ENCODE results near the gene GREB1L.

GREB1L gene

DNA sequence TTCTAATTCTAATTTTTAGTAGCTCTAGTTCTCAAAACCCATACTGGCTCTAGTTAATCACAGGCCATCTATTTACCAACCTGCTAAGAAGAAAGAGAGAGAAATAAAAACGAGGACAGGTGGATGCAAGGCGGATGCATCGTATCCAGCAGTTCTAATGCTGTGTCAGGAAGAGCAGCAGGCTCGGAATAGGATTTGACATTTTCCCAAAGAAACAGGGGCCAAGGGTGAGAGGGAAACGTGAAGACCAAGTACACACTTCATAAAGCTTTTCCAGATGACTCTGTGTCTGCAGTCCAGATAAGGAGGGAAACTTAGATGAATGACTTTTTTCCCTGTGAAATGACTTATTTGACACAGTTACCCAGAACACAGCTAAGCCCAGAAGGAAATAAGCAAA is 241.0 kb downstream of the GREB1L start:
- Histone ChIP-seq H3K9ac (ENCODE audit: low read length) (no peak overlapping the region), H3K27ac (ENCODE audit: low read depth, low read length) (no peak overlapping the region), H3K4me1 (ENCODE audit: control insufficient read depth, insufficient read depth, low read length) (0 out of 2 replicates have a peak, but pooled peaks cover 6% of the 10 kb centered on the region), H3K9me3 (ENCODE audit: control insufficient read depth, insufficient read depth, low read depth, low read length) (no peaks in the 10 kb centered on the region), H3K4me3 (ENCODE audit: low read depth, low read length) (no peak overlapping the region), H3K27me3 (ENCODE audit: control insufficient read depth, insufficient read depth, low read length) (no peaks in the 10 kb centered on the region), H3K36me3 (ENCODE audit: control insufficient read depth, insufficient read depth, low read length) (no peaks in the 10 kb centered on the region; the same call in 1 of the 2 replicates)

DNA sequence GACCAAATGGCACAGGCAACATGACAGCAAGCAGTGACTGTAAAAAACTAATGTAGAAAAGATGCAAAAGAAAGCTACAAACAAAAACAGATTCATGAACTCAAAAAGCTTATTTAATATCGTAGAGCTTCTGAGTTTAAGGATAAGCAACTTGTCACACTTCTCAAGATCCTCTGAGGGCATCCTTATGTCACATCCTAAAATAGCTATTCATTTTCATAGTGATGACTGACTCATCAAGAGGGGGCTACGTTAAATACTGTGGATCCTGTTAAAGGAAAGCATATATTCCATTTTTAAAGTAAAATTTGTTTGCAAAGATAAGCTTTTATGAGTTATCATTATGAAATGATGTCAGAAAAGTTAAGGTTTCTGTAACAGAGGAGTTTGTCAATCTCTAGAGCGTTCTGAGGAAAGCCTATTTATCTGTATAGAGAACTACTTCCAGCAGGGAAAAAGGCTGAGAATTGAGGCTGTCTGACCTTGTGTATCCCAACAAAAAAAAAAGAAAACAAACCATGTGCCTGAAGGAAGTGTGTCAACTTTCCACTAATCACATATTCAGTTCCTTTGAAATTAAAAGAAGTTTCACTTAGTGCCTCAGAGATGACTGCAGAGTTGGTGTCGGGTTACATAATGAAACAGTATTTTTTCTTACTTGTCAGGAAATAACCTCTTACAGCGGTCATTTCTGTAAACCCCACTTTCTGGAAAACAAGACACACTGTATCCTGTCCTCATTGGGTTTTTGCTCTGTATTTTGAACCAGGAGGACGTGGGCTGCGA is 243.0 kb downstream of the GREB1L start:
- no peak overlapping the region for H3K4me3 ChIP-seq (ENCODE audit: low read depth, low read length)
- no peak overlapping the region for H3K9ac ChIP-seq (ENCODE audit: low read length)

DNA sequence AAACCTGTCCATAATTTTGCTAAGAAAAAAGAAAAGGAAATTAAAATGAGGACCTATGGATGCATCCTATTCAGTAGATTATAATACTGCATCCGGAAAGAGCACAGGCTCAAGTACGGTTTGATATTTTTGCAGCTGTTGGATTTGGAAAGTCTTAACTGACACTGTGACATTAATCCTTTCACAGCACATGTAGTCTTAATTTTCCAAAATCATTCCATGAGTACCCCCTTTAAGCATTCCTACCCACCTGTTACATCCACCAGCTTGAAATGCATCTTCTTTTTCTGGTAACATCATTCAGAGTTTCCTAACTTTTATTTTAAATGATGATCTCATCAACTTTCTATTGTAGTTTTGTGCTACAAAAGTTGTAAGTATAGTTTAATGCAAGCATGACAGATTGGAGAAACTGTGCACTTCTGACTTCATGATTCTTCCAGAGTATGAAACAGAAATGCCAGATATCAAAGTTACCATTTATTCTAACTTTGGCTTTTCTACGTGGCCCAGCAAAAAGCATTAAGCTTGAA is 244.9 kb downstream of the GREB1L start:
- Histone ChIP-seq H3K9ac (ENCODE audit: low read length) (no peak overlapping the region), H3K27ac (ENCODE audit: low read depth, low read length) (no peak overlapping the region), H3K36me3 (ENCODE audit: control insufficient read depth, insufficient read depth, low read length) (no peaks in the 10 kb centered on the region), H3K9me3 (ENCODE audit: control insufficient read depth, insufficient read depth, low read depth, low read length) (no peaks in the 10 kb centered on the region), H3K27me3 (ENCODE audit: control insufficient read depth, insufficient read depth, low read length) (no peaks in the 10 kb centered on the region), H3K4me3 (ENCODE audit: low read depth, low read length) (no peak overlapping the region), H3K4me1 (ENCODE audit: control insufficient read depth, insufficient read depth, low read length) (0 out of 2 replicates have a peak, but pooled peaks cover 6% of the 10 kb centered on the region)

More for the DNA sequence above, 243.0 kb downstream of the GREB1L start:
- no peak overlapping the region for H3K27ac ChIP-seq (ENCODE audit: low read depth, low read length)
- 0 out of 2 replicates have a peak, but pooled peaks cover 6% of the 10 kb centered on the region for H3K4me1 ChIP-seq (ENCODE audit: control insufficient read depth, insufficient read depth, low read length)
- no peaks in the 10 kb centered on the region; the same call in 1 of the 2 replicates for H3K36me3 ChIP-seq (ENCODE audit: control insufficient read depth, insufficient read depth, low read length)
- H3K9me3 ChIP-seq (ENCODE audit: control insufficient read depth, insufficient read depth, low read depth, low read length) = no peaks in the 10 kb centered on the region
- H3K27me3 ChIP-seq (ENCODE audit: control insufficient read depth, insufficient read depth, low read length) = no peaks in the 10 kb centered on the region

DNA sequence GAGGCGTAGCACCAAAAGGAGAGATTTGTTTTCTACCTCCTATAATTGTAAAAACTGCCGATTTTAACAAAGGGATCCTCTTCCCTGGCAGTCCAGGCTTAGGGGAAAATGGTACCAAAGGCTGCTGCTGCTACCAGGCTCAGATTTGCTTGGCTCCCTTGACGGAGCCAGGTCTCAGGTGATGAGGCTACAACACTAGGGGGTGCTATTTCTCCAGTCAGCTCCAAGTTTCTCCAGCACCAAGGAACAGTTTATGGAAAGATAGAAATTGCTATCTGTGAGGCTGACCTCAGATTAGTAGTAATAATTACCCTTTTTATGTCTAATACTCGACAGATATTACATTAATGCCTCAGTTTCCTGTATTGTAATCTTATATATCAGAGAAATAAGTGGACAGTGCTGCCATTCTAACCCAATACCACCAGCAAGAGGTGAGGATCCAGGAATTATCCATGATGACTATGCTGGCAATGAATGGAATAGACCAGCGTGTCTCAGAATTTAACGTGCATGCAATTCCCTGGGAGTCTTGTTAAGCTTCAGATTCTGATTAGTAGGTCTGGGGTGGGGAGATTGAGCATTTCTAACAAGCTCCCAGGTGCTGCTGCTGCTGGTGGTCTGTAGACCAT is 247.2 kb downstream of the GREB1L start:
- Histone ChIP-seq H3K27me3 (ENCODE audit: control insufficient read depth, insufficient read depth, low read length) (no peaks in the 10 kb centered on the region), H3K9me3 (ENCODE audit: control insufficient read depth, insufficient read depth, low read depth, low read length) (no peaks in the 10 kb centered on the region), H3K4me3 (ENCODE audit: low read depth, low read length) (no peak overlapping the region), H3K9ac (ENCODE audit: low read length) (no peak overlapping the region), H3K36me3 (ENCODE audit: control insufficient read depth, insufficient read depth, low read length) (no peaks in the 10 kb centered on the region), H3K4me1 (ENCODE audit: control insufficient read depth, insufficient read depth, low read length) (0 out of 2 replicates have a peak, but pooled peaks cover 6% of the 10 kb centered on the region), H3K27ac (ENCODE audit: low read depth, low read length) (no peak overlapping the region)

DNA sequence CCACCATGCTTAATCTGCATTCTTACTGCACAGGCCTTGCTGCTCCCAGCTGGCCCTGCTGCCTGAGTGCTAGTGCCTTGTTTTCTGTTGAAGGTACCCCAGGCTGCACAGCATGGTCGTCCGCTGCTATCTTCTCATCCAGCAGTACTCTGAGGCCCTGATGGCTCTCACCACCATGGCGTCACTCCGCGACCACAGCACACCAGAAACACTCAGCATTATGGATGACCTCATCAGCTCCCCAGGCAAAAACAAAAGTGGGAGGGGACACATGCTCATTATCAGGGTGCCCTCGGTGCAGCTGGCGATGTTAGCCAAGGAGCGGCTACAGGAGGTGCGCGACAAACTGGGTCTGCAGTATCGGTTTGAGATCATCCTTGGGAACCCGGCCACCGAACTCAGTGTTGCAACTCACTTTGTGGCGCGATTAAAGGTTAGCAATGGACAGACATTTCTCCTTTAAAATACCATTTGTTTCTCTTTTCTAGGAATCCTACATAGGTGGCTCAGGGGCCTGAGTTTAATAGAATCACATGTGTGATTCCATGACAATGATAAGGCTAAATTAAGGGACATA is 248.0 kb downstream of the GREB1L start:
- H3K9ac ChIP-seq (ENCODE audit: low read length) = no peak overlapping the region
- H3K4me1 ChIP-seq (ENCODE audit: control insufficient read depth, insufficient read depth, low read length) = 0 out of 2 replicates have a peak, but pooled peaks cover 6% of the 10 kb centered on the region
- H3K36me3 ChIP-seq (ENCODE audit: control insufficient read depth, insufficient read depth, low read length) = no peaks in the 10 kb centered on the region
- no peaks in the 10 kb centered on the region for H3K27me3 ChIP-seq (ENCODE audit: control insufficient read depth, insufficient read depth, low read length)
- H3K9me3 ChIP-seq (ENCODE audit: control insufficient read depth, insufficient read depth, low read depth, low read length) = no peaks in the 10 kb centered on the region
- H3K27ac ChIP-seq (ENCODE audit: low read depth, low read length) = no peak overlapping the region
- no peak overlapping the region for H3K4me3 ChIP-seq (ENCODE audit: low read depth, low read length)

DNA sequence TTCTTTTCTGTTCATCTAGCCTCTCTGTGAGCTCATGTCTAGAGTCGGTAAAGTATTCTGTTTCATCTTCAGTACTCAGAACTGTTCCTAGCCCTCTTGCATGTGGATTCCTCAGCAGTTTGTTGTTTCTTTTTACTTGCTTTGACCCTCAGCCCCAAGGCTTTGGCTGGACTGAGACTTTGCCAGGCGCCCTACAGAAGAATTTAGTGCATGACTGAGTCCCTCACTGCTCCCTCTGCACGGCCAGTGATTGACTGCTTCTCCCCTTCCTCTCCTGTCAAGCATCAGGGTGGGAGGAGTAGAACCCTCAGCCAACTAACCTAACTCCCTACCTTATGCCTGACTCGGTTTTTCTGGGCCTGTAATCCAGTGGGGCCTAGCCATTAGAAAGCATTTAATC is 248.7 kb downstream of the GREB1L start:
- Histone ChIP-seq H3K9ac (ENCODE audit: low read length) (no peak overlapping the region), H3K27ac (ENCODE audit: low read depth, low read length) (no peak overlapping the region), H3K36me3 (ENCODE audit: control insufficient read depth, insufficient read depth, low read length) (no peaks in the 10 kb centered on the region), H3K9me3 (ENCODE audit: control insufficient read depth, insufficient read depth, low read depth, low read length) (no peaks in the 10 kb centered on the region), H3K4me3 (ENCODE audit: low read depth, low read length) (no peak overlapping the region), H3K27me3 (ENCODE audit: control insufficient read depth, insufficient read depth, low read length) (no peaks in the 10 kb centered on the region), H3K4me1 (ENCODE audit: control insufficient read depth, insufficient read depth, low read length) (no peaks in the 10 kb centered on the region)

DNA sequence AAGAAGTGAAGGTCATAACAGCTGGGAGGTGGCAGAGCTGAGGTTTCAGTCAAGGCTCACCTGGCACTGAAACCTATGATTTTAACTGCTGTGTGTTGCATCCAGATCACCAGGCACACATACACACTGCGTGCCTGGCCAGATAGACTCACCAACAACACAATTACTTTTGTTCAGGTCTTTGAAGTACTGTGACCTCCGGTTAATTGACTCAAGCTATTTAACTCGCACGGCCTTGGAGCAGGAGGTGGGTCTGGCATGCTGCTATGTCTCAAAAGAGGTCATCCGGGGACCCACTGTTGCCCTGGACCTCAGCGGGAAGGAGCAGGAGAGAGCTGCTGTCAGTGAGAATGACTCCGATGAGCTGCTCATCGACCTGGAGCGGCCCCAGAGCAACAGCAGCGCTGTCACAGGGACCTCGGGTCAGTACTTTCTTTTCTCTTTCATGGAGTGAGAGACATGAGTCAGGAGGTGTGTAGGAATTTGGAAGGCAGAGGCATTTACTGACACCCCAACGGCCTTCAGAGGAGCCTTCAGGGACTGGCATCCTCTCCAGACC is 254.3 kb downstream of the GREB1L start:
- Histone ChIP-seq H3K36me3 (ENCODE audit: control insufficient read depth, insufficient read depth, low read length) (no peaks in the 10 kb centered on the region), H3K27me3 (ENCODE audit: control insufficient read depth, insufficient read depth, low read length) (no peaks in the 10 kb centered on the region), H3K9me3 (ENCODE audit: control insufficient read depth, insufficient read depth, low read depth, low read length) (no peaks in the 10 kb centered on the region), H3K4me1 (ENCODE audit: control insufficient read depth, insufficient read depth, low read length) (peaks cover 6% of the 10 kb centered on the region; the same call in 1 of the 2 replicates), H3K27ac (ENCODE audit: low read depth, low read length) (no peak overlapping the region), H3K4me3 (ENCODE audit: low read depth, low read length) (no peak overlapping the region), H3K9ac (ENCODE audit: low read length) (no peak overlapping the region)

DNA sequence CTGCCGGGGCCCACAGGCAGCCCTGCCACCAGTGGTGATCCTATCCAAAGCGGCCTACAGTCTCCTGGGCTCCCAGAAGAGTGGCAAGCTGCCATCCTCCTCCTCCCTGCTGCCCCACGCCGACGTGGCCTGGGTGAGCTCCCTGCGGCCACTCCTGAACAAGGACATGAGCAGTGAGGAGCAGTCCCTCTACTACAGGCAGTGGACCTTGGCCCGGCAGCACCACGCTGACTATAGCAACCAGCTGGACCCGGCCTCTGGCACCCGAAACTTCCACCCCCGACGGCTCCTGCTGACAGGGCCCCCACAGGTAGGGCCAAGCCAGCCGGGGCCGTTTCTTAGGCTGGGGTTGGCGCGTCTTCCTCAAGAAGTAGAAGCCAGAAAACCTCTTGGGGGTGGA is 258.0 kb downstream of the GREB1L start:
- Histone ChIP-seq H3K9ac (ENCODE audit: low read length) (no peak overlapping the region), H3K27ac (ENCODE audit: low read depth, low read length) (no peak overlapping the region), H3K9me3 (ENCODE audit: control insufficient read depth, insufficient read depth, low read depth, low read length) (no peaks in the 10 kb centered on the region), H3K36me3 (ENCODE audit: control insufficient read depth, insufficient read depth, low read length) (no peaks in the 10 kb centered on the region; the same call in 1 of the 2 replicates), H3K4me3 (ENCODE audit: low read depth, low read length) (no peak overlapping the region), H3K27me3 (ENCODE audit: control insufficient read depth, insufficient read depth, low read length) (no peaks in the 10 kb centered on the region), H3K4me1 (ENCODE audit: control insufficient read depth, insufficient read depth, low read length) (peaks cover 6% of the 10 kb centered on the region; the same call in 1 of the 2 replicates)

DNA sequence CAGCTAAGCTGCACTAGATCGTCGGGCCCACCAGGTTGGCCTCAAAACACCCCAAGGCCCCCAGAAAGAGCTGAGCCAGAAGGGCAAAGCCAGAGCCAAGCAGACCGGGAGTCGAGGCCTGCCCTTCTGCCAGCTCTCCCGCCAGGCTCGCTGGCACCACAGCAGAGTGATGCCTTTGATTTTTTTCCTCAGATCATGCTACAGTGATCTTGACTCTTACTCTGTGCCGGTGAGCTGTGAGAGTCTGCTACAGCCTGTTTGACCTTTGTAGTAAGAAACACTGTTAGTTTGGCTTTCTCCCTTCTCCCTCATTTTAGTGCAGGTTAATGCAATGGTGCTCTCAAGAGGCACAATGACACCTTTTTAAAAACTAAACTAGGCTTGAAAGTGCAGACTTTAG is 260.6 kb downstream of the GREB1L start:
- Histone ChIP-seq H3K27ac (ENCODE audit: low read depth, low read length) (no peak overlapping the region), H3K4me3 (ENCODE audit: low read depth, low read length) (no peak overlapping the region), H3K9ac (ENCODE audit: low read length) (no peak overlapping the region), H3K36me3 (ENCODE audit: control insufficient read depth, insufficient read depth, low read length) (peaks cover 3% of the 10 kb centered on the region; the same call in 1 of the 2 replicates), H3K4me1 (ENCODE audit: control insufficient read depth, insufficient read depth, low read length) (peaks cover 6% of the 10 kb centered on the region; the same call in 1 of the 2 replicates), H3K9me3 (ENCODE audit: control insufficient read depth, insufficient read depth, low read depth, low read length) (no peaks in the 10 kb centered on the region), H3K27me3 (ENCODE audit: control insufficient read depth, insufficient read depth, low read length) (no peaks in the 10 kb centered on the region)

DNA sequence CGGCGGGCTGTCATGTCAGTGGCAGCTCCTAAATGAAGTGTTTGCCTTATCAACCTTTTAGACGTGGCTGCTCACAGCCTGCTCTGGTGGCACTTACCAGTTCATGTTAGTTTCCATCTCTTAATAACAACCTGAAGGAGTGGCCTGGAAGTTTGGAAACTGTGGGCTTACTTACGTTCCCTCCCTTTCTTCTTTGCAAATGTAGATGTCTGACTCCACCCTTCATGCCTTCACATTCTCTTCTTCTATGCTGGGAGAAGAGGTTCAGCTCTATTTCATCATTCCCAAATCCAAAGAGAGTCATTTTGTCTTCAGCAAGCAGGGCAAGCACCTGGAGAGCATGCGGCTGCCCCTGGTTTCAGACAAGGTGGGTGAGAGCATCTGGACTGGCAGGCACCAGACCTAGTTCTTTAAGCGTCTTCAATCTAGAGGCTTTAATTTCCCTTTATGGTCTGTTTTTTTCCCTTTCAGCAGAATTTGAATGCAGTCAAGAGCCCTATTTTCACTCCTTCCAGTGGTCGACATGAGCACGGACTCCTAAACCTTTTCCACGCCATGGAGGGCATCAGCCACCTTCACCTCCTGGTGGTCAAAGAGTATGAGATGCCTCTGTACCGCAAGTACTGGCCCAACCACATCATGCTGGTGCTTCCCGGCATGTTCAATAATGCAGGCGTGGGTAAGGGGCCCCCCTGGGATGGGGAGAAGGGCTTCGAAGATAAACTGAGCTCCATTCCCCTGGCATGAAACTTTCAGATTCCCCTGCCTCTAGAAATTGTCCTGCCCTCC is 266.1 kb downstream of the GREB1L start:
- Histone ChIP-seq H3K27ac (ENCODE audit: low read depth, low read length) (no peak overlapping the region), H3K4me3 (ENCODE audit: low read depth, low read length) (no peak overlapping the region), H3K27me3 (ENCODE audit: control insufficient read depth, insufficient read depth, low read length) (no peaks in the 10 kb centered on the region), H3K9me3 (ENCODE audit: control insufficient read depth, insufficient read depth, low read depth, low read length) (no peaks in the 10 kb centered on the region), H3K36me3 (ENCODE audit: control insufficient read depth, insufficient read depth, low read length) (peaks cover 8% of the 10 kb centered on the region; the same call in 1 of the 2 replicates), H3K9ac (ENCODE audit: low read length) (no peak overlapping the region), H3K4me1 (ENCODE audit: control insufficient read depth, insufficient read depth, low read length) (peaks cover 5% of the 10 kb centered on the region; the same call in 1 of the 2 replicates)

Measured in HUES6 (cell line).